Left kidney (tissue), 2 donors: ENCODE data around the gene DNAH6. TPM values are rescaled to one million over a fixed set of nuclear protein-coding genes. Genes with fewer than 3 reads are reported as not detected.
"Not testable (repeated sequence)": the region's sequence is repeated elsewhere in the genome, so short reads cannot be mapped to it uniquely, and the experiment has no call there.

ENCODE experiments used
- DNase-seq: peaks from one replicate; pipeline ENCODE4 v3.0.0-alpha.2; 2013
- polyA plus RNA-seq: library from polyadenylated mRNA; unstranded; fragments of 120-200 nt; gene quantifications from one replicate; pipeline ENCODE4 v1.2.1, GENCODE V29; 2013; ENCODE audit not compliant: insufficient read length

Gene DNAH6
- polyA plus RNA-seq, 1 donor, result 3.6 TPM

DNA sequence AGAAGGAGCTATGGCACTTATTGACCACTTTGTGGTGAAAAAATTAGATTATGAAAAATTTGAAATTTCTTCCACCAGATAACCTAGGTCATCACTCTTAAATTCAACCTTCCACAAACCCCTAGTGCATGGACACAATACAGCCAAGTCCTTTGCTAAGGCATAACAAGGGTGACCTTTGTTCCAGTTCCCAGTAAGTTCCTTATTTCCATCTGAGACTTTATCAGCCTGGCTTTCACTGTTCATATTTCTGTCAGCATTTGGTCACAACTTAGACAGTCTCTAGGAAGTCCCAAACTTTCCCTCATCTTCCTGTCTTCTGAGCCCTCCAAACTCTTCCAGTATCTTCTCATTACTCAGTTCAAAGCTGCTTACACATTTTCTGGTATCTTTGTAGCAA is 232.0 kb downstream of the DNAH6 start:
- no peak for DNase-seq

DNA sequence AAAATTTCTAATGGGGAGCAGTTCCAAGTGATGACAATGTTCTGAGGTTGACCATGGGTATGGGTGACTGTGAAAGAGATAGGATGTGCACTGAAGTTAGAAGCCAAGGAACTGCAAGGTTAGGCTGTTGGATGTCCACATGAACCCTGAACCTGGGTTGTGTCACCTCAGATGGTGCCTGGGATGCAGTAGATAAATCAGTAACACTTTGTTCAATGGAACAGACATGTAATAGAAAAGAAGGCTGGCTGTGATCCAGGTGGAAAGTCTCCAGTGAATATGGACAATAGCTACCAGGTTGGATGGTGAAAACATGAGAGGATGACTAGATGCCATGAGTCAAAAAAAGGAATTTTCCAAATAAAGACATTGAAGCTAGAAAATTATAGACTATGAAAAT is 233.1 kb downstream of the DNAH6 start:
- DNase-seq, result no peak

DNA sequence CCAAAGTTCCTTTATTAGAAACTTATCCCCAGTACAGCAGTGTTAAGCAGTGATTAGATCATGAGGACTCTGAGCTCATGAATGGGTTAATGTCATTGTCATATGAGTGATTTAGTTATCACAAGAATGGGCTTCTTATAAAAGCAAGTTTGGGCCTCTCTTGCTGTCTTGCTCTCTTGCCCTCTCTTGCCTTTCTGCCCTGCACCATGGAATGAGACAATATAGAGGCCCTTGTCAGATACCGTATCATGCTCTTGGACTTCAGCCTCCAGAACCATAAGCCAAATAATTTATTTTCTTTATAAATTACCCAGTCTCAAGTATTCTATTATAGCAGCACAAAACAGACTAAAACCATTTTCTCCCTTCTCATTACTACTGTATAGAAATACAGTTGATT is 238.8 kb downstream of the DNAH6 start:
- DNase-seq, result no peak

DNA sequence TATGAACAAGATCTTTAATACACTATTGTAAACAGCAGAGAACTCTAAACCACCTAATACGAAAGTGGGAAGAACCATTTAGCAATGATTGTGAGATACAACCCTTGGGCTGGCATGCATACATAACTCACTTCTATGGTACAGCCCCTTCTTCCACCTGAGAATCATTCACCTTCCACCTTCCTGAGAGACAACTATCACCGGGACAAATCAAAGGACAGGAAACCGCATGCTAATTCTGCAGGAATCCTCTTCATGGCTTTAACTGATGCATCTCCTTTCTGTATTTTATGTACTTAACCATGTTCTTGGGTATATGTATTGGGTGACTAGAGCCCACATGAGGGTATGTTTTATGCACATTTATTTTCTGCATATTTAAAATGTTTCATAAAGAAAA is 241.3 kb downstream of the DNAH6 start:
- no peak for DNase-seq

DNA sequence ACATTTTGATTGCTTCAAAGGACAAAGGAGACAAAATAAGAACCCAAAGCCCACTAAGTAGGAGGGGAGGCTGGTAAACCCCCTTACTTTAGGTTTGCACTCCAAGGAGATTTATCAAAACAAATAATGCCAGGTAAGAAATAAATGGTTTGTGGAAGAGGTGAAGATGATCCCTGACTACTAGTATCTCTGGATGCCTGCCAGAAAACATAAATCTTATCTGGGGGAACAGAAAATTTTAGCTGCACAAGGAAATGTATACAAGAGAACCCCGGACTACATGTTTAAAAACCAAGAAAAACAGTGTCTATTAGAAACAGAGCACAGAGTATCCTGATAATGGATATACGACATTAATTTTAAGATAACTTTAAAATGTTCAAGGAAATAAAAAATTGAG is 250.5 kb downstream of the DNAH6 start:
- DNase-seq, result no peak

DNA sequence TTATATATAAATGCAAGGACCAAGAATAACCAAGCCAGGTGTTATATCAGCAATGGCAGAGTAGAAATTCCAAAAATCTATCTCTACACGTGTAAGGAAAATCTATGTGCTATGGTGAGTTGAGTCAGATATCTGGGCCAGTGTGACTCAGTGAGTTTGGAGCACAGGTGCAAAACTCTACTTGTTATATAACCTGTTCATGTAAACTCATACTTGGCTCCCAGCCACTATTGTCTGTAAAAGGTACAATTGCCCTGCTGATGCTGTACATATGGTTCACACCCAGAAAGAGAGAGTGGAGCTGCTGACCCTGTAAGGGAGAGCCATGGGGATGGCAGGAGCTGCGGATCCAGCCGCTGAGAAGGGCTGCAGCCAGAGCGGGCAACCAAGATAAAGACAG is 252.5 kb downstream of the DNAH6 start:
- DNase-seq, result no peak

DNA sequence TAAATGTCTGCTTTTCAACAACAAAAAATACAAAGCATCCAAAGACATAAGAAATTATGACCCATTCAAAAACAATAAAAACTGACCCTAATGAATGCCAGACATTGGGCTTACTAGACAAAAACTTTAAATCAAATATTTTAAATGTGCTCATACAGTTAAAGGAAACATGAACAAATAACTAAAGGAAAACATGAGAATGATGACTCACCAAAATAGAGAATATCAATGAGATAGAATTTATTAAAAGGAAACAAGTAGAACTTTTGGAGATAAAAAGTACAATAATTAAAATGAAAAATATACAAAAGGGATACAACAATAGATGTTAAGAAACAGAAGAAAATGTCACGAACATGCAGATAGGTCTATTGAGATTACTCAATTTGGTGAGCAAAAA is 254.0 kb downstream of the DNAH6 start:
- no peak for DNase-seq

DNA sequence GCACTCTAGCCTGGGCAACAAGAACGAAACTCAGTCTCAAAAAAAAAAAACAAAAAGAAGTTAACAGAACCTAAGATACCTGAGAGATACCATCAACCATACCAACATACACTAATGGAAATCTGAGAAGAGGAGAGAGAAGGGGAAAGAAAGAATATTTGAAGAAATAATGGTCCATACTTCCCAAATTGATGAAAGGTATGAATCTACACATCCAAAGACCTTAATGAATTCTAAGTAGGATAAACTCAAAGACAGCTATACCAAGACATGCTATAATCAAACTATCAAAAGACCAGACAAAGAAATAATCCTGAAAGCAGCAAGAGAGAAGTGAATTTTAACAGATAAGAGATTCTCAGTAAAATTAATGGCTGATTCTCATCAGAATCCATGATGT is 255.0 kb downstream of the DNAH6 start:
- DNase-seq, result no peak

DNA sequence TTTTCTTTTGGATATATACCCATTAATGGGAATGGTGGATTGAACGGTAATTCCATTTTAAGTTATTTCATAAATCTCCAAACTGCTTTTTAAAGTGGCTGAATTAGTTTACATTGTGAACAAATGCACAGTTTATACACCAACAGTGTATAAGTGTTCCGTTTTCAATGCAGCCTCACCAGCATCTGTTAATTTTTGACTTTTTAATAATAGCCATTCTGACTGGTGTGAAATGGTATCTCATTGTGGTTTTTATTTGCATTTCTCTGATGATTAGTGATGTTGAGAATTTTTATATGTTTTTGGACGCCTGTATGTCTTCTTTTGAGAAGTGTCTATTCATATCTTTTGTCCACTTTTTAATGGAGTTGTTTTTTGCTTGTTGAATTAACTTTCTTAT is 257.3 kb downstream of the DNAH6 start:
- not testable (repeated sequence) for DNase-seq

DNA sequence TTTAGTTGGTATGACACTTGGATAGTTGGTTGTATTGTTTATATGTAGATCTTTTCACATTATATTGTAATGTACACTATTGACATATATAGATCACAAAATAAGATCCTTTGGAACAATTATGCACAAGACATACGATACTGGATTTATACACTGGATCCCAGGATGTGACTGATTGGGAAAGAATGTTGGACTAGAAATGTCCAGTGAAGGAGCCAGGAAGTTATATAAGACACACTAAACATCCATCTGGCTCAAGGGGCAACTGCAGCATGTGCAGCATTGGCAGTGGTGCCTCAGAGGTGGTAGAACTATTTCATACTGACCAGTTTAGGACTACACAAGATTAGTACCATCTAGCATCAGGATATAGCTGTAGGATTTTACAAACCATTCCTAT is 259.7 kb downstream of the DNAH6 start:
- DNase-seq, result no peak

DNA sequence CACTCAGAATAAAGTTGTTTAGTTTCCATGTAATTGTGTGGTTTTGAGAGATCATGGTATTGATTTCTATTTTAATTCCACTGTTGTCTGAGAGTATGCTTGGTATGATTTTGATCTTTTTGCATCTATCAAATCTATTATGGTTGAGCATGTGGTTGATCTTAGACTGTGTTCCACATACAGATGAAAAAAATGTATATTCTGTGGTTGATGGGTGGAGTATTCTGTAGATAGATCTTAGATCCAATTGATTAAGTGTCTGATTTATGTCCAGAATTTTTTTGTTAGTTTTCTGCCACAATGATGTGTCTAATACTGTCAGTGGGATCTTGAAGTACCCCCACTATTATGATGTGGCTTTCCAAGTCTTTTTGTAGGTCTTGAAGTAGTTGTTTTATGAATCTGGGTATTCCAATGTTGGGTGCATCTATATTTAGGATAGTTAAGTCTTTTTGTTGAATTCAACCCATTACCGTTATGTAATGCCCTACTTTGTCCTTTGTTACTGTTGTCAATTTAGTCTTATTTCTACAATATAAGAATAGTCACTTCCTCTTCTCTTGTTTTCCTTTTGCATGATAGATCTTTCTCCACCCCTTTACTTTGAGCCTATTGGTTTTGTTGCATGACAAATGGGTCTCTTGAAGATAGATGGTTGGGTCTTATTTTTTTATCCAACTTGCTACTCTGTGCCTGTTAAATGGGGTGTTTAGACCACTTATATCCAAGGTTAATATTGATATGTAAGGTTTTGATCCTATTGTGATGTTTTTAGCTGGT is 262.8 kb downstream of the DNAH6 start:
- no peak for DNase-seq

DNA sequence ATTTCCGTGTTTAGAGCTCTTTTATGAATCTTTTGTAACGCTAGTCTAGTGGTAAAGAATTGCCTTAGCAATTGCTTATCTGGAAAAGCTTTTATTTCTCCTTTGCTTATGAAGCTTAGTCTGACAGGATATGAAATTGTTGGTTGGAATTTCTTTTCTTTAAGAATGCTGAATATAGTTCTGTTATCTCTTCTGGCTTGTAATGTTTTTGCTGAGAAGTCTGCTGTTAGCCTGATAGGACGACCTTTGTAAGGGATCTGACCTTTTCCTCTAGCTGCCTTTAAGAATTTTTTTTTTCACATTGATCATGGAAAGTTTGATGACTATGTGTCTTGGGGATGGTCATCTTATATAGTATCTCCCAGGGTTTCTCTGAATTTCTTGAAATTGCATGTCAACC is 263.5 kb downstream of the DNAH6 start:
- DNase-seq, result no peak

DNA sequence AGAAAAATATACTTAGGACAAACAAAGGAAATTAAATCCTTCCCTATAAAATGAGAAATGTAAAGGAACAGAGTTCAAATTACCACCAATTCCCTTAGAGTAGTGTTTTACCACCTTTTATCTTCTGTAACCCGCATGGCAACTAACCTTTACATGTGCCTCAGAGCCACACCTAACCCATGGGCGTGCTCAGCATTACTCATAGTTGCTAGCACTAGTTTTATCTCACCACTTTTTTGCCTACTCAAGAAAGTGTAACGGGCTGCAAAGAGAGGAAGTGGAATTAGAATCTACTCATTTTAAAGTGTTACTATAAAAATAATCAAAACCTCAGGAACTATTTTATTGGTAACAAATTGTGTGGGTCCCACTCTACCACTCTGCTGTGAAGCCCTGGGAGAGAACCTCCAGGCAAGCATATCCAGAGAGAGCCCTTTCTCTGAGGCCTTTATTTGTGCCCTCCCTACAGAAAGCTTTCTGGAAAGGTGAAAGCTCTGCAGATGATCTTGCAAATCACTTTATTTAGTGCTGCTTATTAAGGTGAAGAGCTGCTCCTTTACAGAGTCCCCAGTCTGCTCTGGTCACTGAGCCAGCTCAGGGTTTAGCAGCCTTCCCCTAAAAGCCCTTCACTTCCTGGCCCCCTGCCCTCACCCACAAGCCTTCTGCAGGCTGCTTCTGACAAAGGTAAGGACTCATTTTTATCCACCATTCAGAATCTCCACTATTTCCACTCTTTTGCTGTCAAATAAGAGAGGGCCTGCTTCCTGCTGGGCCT is 265.8 kb downstream of the DNAH6 start:
- DNase-seq, result no peak

DNA sequence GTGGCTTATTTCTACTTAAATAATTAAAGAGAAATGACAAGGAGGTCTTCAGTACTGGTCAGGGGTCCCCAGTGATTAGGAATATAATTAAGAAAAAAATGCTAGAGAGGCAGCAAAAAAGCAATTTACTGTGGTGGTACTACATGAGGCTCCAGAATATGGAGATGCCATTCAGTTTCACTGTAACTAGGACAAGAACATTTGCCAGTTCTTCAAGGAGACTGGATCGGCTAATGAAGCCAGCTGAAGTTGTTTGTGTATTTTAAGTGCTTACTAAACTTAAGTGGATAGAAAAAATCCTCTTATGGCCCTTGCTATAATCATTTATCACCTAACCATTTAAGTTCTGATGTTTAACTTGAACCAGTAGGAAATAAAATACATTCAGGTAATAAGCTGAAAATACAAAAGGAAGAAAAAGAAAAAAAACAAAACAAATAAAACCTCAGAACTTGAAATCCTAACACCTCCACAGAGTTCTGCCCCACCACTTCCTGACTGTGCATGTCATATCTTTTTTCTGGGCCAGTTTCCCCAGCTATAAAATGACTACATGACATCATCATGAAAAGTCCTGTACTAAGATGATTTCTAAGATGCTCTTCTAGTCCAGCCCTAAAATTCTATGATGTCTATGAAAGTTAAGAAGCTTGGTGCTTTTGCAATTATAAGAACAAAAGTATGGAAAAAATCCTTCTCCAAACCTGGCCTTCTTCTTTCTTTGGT is 266.6 kb downstream of the DNAH6 start:
- DNase-seq, result no peak

DNA sequence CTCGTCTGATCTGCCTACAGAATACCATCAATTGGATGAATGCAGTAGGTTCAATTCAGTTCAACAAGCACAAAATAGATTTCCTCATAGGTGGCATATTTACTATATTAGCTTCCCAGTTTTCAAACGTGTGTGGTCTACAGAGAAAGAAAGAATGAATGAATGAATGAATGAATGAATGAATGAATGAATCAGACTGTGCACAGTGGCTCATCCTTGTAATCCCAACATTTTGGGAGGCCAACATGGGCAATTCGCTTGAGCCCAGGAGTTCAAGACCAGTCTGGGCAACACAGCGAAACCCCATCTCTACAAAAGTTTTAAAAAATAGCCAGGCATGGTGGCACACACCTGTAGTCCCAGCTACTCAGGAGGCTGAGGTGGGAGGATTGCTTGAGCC is 269.7 kb downstream of the DNAH6 start:
- no peak for DNase-seq

DNA sequence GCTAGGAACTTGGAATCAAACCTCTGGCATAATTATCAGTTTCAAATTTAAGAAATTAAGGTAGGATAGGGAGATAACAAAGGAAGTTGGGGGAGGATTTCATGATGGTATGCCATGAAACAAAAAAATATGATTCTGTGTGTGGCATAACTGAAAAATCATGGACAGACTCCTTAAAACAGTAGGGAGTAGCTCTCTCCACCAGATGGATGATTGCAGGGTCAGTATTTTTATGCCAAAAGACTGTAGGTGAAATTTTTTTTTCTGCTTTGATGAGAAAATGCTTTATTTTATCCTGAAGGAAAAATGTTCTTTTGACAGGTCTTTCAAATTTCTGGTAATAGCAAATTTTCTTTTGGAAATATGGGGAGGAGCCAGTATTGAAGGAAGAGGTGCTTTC is 270.3 kb downstream of the DNAH6 start:
- no peak for DNase-seq

DNA sequence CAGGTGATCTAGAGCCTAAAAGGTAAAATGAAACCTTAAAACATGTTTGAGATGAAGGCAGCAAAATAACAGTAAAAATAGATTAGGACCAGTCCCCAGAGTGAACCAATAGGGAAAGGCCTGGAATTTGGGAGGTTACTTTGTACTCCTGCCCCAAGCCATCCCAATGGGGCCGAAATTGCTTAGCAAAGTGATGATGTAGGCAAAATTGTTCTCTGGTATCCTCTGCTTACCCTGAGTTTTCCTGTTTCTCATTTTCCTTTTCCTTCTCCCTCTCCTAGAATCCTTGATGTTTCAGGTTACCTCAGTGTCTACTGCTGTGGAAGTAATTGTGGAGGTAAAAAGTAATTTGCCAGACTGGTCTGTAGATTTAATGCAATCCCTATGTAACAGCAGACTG is 271.7 kb downstream of the DNAH6 start:
- DNase-seq, result no peak

DNA sequence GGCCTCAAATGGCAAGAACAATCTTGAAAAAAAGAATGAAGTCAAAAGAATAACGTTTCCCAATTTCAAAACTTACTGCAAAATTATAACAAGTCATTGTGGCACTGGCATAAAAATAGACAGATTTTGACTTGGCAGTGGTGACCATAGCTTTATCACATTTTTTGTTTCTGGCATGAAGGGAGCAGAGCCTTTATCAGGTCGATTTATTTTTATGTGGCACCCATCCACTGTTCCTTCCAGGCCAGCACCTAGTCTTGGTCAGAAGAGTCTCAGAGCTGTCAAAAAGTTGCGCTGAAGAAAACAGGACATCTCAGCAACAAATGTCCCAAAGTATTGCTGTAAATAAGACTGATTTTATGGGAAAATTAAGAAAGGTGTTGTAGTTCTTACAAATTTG is 272.2 kb downstream of the DNAH6 start:
- no peak for DNase-seq

DNA sequence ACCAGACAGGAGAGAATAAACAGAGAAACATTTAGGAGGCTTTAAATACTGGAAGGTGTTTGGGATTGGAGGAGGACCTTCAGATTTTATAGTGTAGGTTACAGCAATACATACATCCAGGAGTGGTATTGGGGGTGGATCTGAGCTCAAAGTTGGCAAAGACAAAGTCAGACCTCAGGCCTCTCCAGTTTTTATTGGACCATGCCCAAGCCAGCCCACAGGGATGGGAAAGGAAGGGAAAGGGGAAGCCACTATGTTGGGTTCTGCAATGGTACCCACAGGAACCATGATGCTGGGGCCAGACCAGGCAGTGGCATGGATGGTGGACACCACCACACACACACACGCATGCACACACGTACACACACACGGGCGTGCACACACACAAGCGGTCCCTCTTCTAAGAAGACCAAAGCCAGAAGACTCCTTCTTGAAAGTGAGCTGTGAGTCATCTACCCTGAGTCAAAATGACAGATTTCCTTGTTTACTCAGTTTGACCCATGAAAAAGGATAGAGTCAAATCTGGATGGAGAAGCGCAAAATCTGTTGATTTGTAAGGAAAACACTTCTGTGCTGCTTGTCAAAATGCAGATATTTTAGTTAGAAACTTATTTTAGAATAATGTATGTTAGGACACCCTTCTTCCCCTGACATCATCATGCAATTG is 276.7 kb downstream of the DNAH6 start:
- DNase-seq, result no peak

DNA sequence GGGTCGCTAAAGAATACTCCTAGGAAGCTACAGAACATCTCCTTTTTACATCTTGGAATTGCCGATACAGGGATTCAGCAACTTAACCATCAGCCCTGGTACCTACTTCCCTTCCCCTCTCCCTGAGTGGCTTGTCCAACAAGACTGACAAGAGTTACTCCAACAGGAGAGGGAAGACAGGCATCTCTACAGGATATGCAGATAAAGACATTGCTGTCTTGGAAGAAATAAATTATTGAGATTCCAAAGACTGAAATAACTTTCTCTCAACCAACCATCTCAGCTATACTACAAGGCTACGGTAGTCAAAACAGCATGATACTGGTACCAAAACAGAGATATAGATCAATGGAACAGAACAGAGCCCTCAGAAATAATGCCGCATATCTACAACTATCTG is 277.3 kb downstream of the DNAH6 start:
- no peak for DNase-seq

DNA sequence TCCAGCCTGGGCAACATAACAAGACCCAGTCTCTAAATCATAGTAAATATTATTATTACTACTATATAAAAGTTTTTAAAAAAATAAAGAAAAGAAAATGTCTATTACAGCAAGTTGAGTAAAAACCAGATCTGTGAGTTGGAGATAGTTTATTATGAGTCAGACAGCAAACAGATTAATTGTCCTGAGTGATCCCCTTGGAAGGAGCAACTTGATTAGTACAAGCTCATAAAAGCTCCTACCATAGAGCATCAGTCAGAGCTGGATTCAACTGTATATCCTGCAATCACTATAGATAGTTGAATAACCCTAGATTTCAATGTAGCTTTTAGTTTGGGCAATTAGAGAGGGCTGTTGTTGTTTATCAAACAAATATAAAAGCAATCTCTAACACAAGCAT is 280.5 kb downstream of the DNAH6 start:
- no peak for DNase-seq

DNA sequence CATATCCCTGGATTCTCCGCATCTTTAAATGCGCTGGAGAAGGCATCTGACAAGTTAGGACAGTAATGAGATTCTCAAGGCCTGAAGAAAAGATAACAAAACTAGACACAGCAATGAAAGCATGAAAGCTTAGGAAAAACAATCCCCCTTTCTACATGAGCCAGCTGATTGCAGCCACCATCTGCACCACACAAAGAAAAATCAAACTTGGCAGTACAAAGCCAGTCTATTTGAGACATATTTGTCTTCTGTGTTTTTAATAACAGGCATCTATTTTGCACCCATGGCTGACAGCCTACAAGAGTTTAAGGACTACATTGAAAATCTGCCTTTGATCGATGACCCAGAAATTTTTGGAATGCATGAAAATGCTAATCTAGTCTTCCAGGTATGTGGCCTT is 281.0 kb downstream of the DNAH6 start:
- no peak for DNase-seq

DNA sequence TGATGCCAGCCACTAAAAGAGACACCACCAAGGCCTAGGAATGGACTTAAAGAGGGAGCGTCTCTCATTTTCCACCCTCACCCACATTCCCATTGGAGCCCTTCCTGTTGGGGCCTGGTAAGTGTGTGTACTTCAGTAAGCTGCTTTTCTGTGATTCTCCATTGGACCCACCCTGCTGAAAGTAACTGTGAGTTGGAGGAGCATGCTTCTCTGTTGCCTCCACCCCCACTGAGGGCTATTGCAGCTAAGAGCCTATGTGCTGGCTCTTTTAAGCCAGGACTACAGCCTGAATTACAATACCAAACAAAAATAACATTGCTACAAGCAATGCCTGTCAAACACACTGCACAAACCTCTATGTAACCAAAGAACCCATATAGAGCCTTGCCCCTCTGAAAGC is 283.5 kb downstream of the DNAH6 start:
- DNase-seq, result no peak
